HG02678 (cell line): ENCODE data around the gene ECHDC1.

ENCODE experiments used
- ATAC-seq: cut with Tn5 transposase; IDR thresholded peaks from one replicate; pipeline ENCODE4 v1.9.1; 2021; ENCODE audit warnings: mild to moderate bottlenecking, moderate library complexity; ENCODE audit not compliant: unreplicated experiment

Gene ECHDC1

DNA sequence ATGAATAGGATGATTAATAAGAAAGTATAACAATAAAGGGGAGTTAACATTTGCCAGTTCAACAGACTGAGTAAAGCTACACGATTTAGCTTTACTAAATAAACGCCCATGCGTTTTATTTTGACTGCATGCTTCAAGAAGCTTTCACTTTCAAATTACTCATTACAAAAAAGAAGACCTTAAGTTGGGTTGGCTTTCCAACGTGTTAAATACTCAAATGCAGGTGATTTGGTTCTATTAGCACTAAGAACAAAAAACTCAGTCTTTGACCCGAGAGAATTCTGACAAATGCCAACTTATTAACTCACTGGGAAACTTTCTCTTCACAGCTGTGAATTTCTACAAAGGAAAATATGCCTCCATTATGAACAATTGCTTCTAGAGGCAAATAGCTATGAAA lies 51.9 kb downstream of the ECHDC1 start:
- ATAC-seq = peak; percentile 82

DNA sequence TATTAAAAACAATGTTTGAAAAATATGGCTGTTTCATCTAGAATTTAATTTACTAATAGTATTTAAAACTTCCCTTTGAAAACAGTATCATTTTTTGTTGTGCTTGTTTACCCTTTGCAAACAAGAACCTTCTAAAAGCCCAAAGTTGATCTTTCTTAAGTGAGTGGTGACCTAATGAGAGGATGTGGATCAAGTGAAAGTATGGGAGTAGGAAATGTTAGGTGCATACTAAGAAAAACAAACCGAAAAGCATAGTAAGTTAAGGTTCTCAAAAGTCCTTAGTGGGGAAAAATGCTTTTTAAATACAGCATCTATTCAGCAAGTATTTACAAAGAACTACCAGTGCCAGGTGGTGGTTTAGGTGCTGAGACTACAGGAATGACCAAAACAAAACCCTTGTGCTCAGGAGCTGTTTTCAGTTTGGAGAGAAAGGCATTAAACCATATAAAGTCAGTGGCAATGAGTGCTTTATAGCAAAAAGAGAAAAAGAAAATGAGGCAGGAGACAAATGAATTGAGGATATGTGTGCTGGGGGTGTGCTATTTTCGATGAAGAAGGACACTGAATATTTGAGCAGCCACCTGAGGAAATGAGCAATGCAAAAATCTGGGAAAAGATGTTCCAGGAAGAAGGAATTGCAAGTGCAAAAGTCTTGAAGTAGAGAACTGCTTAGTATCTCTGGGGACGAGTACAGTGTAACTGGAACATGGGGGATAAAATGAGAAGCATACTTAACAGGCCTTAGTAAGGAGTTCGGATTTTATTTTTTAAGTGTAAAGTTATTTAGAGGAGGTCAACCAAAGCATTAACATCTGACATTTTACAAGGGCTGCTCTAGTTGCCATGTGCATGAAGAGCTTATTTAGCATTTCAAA lies 52.8 kb downstream of the ECHDC1 start:
- ATAC-seq = peak; percentile 5

DNA sequence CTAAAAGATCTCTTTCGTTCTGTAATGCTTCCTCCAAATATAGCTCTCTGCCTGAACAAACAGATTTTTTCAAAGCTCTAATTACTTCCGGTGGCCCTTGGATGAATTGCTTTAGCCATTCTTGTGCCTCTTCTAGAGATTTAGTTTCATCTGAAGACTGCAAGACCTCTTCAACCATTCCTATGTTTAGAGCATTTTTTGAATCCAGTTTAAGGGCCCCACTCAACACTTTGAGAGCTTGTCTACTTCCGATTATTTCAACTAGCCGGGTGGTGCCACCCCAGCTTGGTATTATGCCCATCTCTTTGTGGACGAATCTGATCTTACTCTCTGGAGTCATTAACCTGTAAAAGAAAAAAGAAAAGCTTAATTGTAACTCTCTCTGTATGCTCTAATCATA lies 53.5 kb downstream of the ECHDC1 start:
- no peak for ATAC-seq

DNA sequence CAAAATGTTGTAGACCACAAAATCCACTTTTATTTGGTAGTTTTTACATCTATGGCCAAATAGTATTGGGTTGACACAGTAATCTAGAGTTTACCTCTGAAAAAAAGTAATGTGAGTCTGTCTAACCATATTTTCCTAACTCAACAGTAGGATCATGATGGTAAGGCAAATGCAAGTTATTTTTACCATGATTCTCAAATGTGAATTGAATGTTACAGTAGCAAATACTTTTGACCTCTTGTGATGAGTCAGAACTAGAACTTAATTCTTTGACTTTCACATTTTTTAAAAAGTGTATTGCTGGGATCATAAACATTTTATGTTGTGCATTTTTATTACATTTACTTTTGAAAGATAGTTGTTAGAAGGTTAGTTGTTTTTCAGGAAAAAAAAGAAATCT lies 54.7 kb downstream of the ECHDC1 start:
- no peak for ATAC-seq

DNA sequence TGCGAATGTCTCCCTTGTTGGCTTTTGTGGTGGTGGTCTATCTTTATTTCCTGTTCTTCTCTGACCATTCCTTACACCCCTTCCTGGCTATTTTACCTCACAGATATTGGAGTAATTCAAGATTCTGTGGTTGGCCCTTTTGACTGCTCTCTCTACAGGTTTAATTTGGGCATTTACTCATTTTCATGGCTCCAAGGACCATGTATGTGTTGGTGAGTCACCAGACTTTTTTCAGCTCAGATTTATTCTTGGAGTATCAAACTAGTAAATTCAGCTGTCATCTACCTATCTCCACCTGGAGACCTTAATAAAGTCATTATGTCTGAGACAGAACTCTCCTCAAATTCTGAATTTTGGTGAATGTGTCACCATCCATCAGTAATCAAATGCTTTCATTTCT lies 61.2 kb downstream of the ECHDC1 start:
- ATAC-seq = no peak

DNA sequence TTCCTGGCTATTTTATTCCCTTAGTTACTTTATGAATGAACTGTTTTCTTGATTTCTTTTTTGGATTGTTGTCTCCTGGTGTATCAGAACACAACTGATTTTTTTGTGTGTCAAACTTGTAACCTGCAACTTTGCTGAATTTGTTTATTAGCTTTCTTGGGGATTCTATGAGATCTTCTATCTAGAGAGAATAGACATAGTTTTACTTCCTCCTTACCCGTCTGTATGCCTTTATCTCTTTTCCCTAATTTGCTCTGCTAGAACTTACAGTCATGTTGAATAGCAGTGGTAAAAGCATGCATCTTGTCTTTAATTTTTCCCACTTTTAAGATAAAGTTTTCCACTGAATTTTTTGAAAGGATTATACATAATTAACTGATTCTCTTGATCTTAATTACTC lies 63.6 kb downstream of the ECHDC1 start:
- ATAC-seq = no peak

DNA sequence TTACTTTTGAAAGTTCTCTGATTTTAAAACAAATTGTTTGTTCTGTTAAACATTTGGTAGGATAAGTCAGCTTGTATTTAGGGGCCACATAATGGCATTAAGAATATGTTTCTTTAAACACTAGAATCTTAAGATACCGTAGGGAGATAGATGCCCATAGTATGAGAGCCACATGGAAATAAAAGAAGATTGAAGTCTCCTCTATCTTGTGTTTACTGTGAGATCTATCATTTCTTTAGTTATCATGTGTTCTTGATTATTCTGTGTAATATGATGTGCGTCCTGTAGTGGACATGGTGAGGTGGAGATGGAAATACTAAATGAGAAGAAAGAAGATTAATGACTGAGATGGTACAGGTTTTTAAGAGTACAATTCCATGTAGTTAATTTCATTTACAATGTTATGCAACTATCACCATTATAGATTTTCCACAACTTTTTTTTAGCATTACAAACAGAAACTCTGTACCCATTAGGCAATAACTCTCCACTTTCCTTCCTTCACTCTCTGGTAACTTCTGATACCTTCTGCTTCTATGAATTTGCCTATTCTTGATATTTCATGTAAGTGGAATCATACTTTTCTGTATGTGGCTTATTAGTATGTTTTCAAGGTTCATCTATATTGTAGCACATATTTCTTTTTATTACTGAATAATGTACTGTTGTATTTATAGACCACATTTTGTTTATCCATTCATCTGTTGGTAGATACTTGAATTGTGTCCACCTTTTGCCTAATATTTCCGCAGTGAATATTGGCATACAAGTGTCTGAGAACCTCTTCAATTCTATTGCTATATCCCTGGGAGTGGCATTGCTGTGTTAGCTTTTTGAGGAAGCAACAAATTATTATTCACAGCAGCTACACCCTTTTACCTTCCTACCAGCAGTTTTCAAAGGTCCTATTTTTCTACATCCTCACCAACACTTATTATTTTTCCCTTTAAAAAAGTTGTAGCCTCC lies 65.2 kb downstream of the ECHDC1 start:
- ATAC-seq = no peak

DNA sequence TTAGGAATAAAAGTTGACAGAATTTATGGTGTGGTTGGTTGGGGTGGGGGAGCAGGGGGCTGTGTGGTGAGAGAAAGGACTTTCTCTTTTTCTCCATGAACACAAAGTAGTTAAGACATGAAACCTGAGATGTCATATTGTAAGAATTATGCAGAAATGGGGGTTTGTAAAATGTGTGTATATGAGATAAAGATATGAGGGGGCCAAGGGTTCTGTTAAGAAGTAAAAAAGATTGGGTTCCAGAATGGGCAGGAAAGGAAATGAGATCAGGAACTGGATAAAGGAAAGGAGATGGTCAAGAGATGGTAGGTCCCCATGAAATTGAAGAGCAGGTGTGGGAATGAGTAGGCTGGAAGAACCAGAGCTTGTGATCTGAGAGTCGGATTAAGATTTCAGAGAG lies 67.1 kb downstream of the ECHDC1 start:
- no peak for ATAC-seq

DNA sequence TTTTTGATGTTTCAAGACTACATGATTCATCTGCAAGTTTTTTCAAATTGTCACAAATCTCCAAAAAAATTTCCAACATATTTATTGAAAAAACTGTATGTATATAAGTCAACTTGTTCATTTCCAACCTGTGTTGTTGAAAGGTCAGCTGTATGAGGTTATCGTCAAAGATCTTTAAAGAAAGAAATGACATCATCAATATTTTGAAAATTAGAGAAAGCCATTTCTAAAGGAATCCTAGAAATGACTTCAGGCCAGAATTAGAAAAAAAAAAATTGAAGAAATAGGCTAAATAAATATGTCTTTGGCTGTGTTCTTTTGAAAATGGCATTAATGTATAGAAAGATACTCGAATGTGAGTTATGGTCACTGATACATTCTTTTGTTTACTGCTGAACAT lies 69.9 kb downstream of the ECHDC1 start:
- ATAC-seq = no peak

DNA sequence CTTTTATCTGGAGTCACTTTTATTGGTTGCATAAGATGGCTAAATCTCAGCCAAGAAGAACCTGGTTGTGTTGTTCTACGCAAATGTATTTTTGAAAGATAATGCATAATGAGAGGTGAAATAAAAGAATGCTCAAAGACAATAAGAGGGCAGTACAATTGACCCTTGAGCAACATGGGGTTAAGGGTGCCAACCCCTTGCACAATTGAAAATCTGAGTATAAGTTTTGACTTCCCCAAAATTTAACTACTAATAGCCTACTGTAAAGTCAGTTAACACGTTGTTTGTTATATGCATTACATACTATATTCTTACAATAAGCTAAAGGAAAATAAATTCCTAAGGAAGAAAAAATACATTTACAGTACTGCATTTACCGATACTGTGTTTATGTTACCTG lies 70.8 kb downstream of the ECHDC1 start:
- no peak for ATAC-seq

DNA sequence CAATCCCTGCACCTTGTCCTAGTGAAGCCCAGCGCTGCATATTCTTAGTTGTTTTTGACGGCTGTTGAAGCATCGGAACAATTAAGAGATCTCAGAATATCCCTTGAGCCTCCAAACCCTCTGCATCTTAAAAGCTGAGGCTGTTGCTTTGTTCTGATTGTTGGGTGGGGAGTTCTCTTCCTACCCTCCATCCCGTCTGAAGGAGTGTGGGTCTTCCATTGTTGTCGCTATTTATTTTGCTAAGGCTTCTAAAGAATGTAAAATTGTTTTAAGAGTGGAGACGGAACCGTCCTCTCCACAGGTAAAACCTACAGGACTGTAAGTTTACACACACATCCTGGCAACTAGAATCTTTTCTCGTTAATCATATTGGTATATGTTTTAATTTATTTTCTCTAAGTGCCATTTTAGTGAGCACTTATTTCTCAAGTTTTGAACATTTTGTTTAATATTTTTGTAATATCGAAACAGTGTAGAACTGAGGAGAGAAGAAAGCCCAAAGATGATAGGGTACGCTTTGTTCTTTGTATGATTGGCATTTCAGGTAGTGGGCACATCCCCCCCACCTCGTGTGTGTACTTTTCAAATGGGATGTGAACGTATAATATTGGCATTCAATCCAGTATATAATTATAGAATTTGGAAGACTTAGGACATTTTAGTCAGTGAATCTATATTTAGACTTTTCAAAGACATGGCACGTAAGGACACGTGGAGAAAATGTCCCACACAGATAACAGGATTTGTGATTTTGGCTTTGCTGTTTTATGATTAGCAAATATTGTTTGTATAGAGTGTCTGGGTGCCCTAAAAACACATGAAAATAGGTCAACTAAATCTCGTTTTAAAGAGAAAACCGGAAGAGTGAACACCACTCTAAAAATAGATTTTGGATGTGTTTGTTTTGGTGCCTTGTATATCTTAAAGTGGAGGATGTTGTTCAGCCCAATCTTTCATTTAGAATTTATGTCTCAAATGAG lies 75.5 kb downstream of the ECHDC1 start:
- peak; percentile 2 for ATAC-seq

DNA sequence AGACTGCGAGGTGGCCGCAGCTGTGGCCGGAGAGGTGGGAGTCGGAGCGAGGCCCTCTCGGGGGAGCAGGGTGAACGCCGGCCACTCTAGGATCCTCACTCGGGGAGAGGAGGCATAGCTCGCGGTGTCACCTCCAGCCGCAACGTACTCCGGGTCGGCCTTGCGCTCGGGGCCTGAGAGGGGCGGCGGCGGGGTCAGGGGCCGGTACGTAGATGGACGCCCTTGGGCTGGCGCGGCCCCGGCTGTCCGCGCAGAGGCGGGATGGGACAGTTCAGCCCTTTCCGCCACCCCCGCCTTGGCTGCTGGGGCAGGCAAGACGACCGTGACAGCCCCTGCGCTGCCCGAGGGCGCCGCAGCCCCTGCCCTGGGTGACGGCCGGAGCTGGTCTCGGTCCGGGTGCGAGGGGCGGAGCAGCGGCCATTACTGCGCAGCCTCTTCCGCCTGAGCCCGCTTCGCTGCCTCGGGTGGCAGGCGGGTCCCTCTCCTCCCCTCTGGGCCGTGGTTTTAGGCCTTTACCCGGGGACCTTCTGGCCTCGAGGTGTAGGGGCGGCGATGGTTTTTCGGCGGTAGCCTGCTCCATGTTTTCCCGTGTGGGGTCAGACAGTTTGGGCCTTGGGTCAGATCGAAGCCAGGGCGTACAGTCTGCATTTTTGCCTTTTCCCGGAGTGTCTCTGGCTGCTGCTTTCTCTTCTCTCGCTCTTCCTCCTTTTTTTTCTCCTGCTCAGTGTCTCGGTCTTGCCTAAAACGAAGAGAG lies 76.3 kb downstream of the ECHDC1 start:
- ATAC-seq = peak; percentile 75

DNA sequence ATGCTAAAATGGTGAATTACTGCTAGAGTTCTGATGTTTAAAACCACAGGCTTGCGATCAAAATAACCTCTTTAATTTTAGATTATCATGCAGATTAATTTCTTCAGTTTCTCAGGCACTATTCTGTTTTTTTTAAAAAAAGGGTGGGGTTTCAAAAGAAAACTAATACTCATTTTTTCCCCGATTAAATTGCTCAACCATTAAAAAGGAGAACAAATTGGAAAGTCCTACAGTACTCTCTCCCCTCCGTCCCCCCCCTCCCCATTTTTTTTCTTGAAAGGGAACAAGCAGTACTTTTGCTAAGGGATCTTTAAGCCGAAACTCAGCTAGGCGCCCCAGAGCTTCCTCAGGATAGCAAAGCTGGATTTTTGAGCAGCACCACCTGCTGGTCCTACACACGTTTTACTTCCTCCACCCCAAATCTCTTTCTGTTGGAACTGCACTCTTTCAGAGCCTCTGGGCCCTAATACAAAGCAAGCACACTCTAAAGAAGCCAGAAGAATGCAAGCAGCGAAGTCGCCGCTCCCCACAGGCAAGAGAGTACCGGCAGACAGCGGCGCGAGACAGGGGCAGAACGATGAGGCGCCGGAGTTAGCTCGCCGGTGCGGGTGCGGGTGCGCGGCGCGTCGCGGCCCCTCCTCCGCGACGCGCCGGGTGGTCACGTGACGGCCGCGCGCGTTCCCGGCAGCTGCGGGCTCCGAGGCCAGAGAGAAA lies 77.1 kb downstream of the ECHDC1 start, which contains the start of gene RNF146:
RNF146 (plus strand) TSS at position 687 of the 714 bp plus-strand sequence. CDS start 13,475 bp downstream, outside the sequence.
- ATAC-seq = peak; percentile 82

DNA sequence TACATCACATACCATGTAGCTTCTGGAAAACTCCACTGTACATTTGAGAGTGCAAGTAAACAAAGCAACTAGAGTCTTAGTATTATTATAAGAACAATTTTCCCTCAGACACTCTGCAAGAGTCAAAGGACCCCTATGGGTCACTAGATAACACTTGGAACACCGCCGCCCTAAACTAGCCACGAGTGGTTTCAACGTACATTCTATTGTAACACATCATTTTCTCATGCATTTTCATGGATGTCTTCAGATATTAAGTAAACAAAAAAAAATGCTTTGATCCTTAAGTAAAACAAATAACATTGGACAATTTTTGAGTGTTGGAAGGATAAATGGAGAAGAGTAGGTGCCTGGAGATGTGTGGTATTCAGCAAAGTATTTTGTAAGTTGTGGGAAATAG lies 79.9 kb downstream of the ECHDC1 start:
- ATAC-seq = no peak

DNA sequence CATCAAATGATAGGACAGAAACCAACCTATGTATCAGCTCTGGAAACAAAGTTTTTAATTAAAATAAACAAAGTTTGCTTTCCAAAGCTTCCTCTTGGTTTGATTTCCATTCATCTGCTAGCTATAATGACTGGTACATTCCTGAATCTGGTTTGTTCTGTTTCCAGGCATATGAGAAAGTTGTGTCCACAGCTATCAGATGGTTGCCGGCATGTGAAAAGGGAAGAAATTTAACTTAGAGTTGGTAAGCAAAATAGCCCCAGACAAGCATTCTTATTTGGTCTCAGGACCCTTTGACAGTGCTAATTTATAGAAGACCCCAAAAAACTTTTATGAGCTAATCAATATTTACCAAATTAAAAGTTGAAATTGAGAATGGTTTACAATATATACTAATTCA lies 80.5 kb downstream of the ECHDC1 start:
- ATAC-seq = no peak

DNA sequence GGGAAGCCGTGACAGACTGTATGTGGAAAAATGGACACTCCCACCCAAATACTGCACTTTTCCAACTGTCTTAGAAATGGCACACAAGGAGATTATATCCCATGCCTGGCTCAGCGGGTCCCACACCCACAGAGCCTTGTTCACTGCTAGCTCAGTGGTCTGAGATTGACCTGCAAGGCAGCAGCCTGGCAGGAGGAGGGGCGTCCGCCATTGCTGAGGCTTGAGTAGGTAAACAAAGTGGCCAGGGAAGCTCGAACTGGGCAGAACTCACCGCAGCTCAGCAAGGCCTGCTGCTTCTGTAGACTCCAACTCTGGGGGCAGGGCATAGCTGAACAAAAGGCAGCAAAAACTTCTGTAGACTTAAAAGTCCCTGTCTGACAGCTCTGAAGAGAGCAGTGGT lies 88.1 kb downstream of the ECHDC1 start:
- ATAC-seq = no peak

DNA sequence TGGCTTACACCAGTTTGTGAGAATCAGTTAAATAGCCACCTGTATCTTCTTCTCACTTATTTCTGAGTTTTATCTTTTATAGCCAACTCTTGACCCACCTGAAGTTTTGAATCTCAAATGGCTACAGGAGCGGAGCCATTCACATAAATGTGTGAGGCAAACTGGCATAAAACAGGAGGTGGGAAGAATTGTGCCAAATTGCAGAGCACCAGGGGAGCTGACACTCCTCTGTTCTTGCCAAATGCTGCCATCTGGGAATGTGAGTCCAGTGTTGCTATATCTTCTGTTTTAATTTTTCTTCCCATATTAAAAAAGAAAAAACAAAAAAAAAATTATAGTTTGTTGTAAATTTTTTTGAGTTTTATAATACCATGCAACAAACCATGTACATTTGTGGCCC lies 93.8 kb downstream of the ECHDC1 start:
- no peak for ATAC-seq

DNA sequence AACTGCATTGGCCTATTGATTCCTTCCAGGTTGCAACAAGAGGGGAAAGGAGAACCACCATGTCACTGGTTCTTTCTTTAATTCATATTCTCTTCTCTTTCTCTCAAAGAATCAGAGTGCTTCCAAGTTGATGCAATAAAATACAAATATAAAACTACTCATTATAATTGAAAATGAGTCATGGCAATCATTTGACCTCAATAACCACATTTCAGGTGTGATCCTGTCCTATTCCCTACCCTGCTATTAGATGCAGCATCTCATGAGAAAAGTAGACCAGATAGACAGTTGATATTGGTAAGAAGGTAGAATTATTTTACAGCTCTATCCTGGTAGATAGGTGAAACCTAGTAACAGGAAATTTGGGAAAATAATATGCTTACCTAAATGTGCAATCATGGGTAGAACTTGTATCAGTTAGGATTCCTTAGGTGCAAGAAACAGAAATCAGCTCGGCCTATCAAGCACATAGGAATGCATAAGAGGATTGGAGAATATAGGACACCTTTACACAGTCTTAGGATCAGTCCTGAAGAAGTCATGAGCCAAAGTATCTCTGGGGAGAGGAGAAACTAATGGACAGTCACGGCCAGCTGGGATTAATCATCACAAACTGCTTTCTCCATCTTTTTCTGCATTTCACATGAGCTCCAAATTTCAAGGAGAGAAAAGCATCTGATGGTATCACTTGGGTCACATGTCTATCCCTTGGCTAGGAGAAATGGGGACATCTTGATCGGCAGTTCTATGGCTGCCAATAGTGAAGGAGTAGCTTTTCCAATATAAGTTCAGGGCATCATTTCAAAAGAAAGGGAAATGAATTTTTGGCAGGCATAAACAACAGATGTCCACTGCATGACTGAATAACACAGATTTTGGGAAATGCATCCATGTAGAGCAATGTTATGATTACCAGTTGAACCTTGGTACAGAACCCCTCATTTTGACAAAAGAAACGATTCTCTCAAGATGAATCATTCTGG lies 96.0 kb downstream of the ECHDC1 start:
- ATAC-seq = no peak
